ENCODE results near the gene COX7B.

The COX7B gene

GRCh38 chrX:77945910-77946545, 46.8 kb downstream of the COX7B start:
- no peak for DNase-seq

- DNase-seq, result no peak
Observed at GRCh38 chrX:77946571-77946970, 47.3 kb downstream of the COX7B start.

- no peak for DNase-seq
Observed at GRCh38 chrX:77949840-77950239, 50.6 kb downstream of the COX7B start.

- DNase-seq, result no peak
Observed at GRCh38 chrX:77952173-77952572, 52.9 kb downstream of the COX7B start.

GRCh38 chrX:77953302-77953701, 54.0 kb downstream of the COX7B start:
- DNase-seq, result no peak

GRCh38 chrX:77953708-77954107, 54.4 kb downstream of the COX7B start:
- no peak for DNase-seq
